ENCODE data around the gene MRPL28. TPM values are rescaled to one million over a fixed set of nuclear protein-coding genes. Genes with fewer than 3 reads are reported as not detected.

Gene MRPL28
- total RNA-seq, 1 experiment from 2014 or later: 140 TPM

GRCh38 chr16:379961-380761 lies 9.8 kb upstream of the MRPL28 start:
- Histone ChIP-seq H3K9me3 (ENCODE audit: control insufficient read depth, insufficient read depth, low read depth, low read length) (no peaks in the 10 kb centered on the region), H3K36me3 (ENCODE audit: control insufficient read depth, insufficient read depth, low read length) (no peaks in the 10 kb centered on the region), H3K27ac (ENCODE audit: low read length) (peak overlapping the region; percentile 71), H3K4me1 (ENCODE audit: control insufficient read depth, insufficient read depth, low read length) (peaks cover 33% of the 10 kb centered on the region), H3K27me3 (ENCODE audit: control insufficient read depth, insufficient read depth, low read length) (no peaks in the 10 kb centered on the region), H3K4me3 (ENCODE audit: low read depth in 2 of 2, low read length in 2 of 2) (peak overlapping the region; percentile 73 to 84)
- TSS peak; percentile 75 for BruUV-seq (replicated peaks)
- DNase-seq (ENCODE audit: low read depth, low spot score) (no peak), ATAC-seq (no peak)
- in situ Hi-C loops (cut with HindIII; ENCODE audit: low pct_unique_long_range_greater_than_20kb, low sequenced_read_pairs): no loop called here
- intact Hi-C loops (cut with micrococcal nuclease; ENCODE audit: unreplicated experiment): no loop called here
- CTCF ChIA-PET: no interaction called here
- TF ChIP-seq CTCF (IDR thresholded peaks at IDR 0.05) (no peak), TCF7L2 (IDR thresholded peaks at IDR 0.05; ENCODE audit: low read depth, low read length) (no peak), SIN3A (IDR thresholded peaks at IDR 0.05; ENCODE audit: borderline replicate concordance, insufficient read depth, low read depth, low read length) (no peak), POLR2AphosphoS5 (IDR thresholded peaks at IDR 0.05; ENCODE audit: low read depth, low read length) (no peak), REST (IDR thresholded peaks at IDR 0.05; ENCODE audit: insufficient read depth in 1 of 2, low read depth in 2 of 2, low read length in 1 of 2) (no peak)
- POLR2A ChIA-PET: interaction anchor here (0.6 to 0.7 kb wide), 2 partner anchors 70 to 156 kb away, joined by 3 to 7 read pairs; no protein-coding TSS in a partner anchor

- ChIA-PET CTCF (no interaction called here), POLR2A (no interaction called here)
- no peaks in the 10 kb centered on the region for H3K9me3 ChIP-seq (ENCODE audit: control insufficient read depth, insufficient read depth, low read depth, low read length)
- DNase-seq (ENCODE audit: low read depth, low spot score) (no peak), ATAC-seq (no peak)
- BruUV-seq (replicated peaks): no TSS peak
- intact Hi-C loops (cut with micrococcal nuclease; ENCODE audit: unreplicated experiment) (no loop called here), in situ Hi-C loops (cut with HindIII; ENCODE audit: low pct_unique_long_range_greater_than_20kb, low sequenced_read_pairs) (no loop called here)
- peak overlapping the region; percentile 71 for H3K27ac ChIP-seq (ENCODE audit: low read length)
- no peak overlapping the region; a peak in 1 of 4 replicates for H3K4me3 ChIP-seq (ENCODE audit: low read depth in 2 of 2, low read length in 2 of 2)
- no peaks in the 10 kb centered on the region for H3K27me3 ChIP-seq (ENCODE audit: control insufficient read depth, insufficient read depth, low read length)
- TF ChIP-seq CTCF (IDR thresholded peaks at IDR 0.05): no peak
- TF ChIP-seq POLR2AphosphoS5 (IDR thresholded peaks at IDR 0.05; ENCODE audit: low read depth, low read length): 0 out of 2 replicates have a peak, but pooled peaks have one; percentile 14
- no peaks in the 10 kb centered on the region for H3K36me3 ChIP-seq (ENCODE audit: control insufficient read depth, insufficient read depth, low read length)
- peaks cover 33% of the 10 kb centered on the region for H3K4me1 ChIP-seq (ENCODE audit: control insufficient read depth, insufficient read depth, low read length)
These were observed 9.0 kb upstream of the MRPL28 start for GRCh38 chr16:379183-379960.
